SJCRH30 (cell line): ENCODE data around the gene PLEKHA1. TPM values are rescaled to one million over a fixed set of nuclear protein-coding genes. Genes with fewer than 3 reads are reported as not detected.
A peak's percentile ranks its signal among the peaks of the same experiment; 100 is the strongest.

Experiments
- DNase-seq, 2 experiments: peaks; one replicate each; pipeline ENCODE4 v3.0.0-alpha.2; 2015 to 2020
- H3K27ac ChIP-seq: fragments of 250-450 bp; sonication (Bioruptor Pico); 2 replicates; pipeline ENCODE4 v1.5.1; 2020; ENCODE audit warnings: mild to moderate bottlenecking, moderate library complexity
- H3K27me3 ChIP-seq: fragments of 250-450 bp; sonication (Bioruptor Pico); 2 replicates; pipeline ENCODE4 v1.5.1; 2020; ENCODE audit warnings: mild to moderate bottlenecking, moderate library complexity
- H3K36me3 ChIP-seq: fragments of 250-450 bp; sonication (Bioruptor Pico); 2 replicates; pipeline ENCODE4 v1.5.1; 2020; ENCODE audit warnings: mild to moderate bottlenecking, moderate library complexity
- H3K4me1 ChIP-seq: fragments of 250-450 bp; sonication (Bioruptor Pico); 2 replicates; pipeline ENCODE4 v1.5.1; 2020; ENCODE audit warnings: mild to moderate bottlenecking, moderate library complexity
- H3K4me3 ChIP-seq: fragments of 250-450 bp; sonication (Bioruptor Pico); 2 replicates; pipeline ENCODE4 v1.5.1; 2020; ENCODE audit warnings: mild to moderate bottlenecking, moderate library complexity
- H3K9me3 ChIP-seq: fragments of 250-450 bp; sonication (Bioruptor Pico); replicated peaks from 2 replicates; pipeline ENCODE4 v1.5.1; 2020; ENCODE audit warnings: mild to moderate bottlenecking, moderate library complexity
- total RNA-seq: library from RNA; depleted of rRNA; stranded (reverse); fragments of >200 nt; shearing (Covaris generic); gene quantifications from 2 replicates; pipeline ENCODE4 v1.2.3, GENCODE V29; 2014; rRNA removed

PLEKHA1 gene
- total RNA-seq = 26.6 and 31.9 TPM in 2 replicates

DNA sequence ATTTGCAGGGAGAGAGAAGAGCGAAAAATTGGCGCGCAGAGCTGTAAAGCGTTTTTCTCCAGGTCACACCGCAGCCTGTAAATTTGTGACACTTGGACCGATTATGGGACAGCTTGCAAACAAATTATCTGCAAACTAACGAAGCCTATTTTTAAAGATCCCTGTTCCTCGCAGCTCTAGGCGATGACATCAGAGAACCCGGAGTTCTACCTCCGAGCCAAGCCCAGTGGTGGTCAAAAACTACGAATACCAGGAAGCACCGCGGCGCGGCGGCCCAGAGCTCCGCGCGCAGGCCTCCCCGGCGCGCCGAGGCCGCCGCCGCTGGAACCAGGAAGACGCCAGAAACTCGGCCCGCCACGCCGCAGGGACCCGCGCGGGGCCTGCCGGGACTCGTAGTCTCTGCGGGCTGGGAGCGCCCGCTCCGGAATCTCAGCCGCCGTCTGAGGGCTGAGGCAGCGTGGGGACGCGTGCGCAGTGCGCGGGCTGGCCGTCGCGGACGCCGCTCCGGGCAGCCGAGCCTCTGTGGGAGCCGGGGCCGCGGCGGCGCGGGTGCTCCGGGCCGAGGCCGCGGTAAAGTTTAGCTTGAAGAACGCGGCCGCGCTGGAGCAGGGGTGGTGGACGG lies at the start of gene PLEKHA1:
PLEKHA1 (plus strand) TSS at position 472 of the 622 bp plus-strand sequence. CDS start 18,493 bp downstream, outside the sequence.
- Histone ChIP-seq H3K36me3 (no peaks in the 10 kb centered on the region), H3K27me3 (no peaks in the 10 kb centered on the region), H3K4me1 (peaks cover 2% of the 10 kb centered on the region; the same call in 1 of the 2 replicates), H3K9me3 (no peaks in the 10 kb centered on the region), H3K4me3 (peak within 1 kb of the TSS; percentile 66), H3K27ac (no peak within 1 kb of the TSS; the same call in 1 of the 2 replicates)
- DNase-seq = peak; percentile 94 to 95

DNA sequence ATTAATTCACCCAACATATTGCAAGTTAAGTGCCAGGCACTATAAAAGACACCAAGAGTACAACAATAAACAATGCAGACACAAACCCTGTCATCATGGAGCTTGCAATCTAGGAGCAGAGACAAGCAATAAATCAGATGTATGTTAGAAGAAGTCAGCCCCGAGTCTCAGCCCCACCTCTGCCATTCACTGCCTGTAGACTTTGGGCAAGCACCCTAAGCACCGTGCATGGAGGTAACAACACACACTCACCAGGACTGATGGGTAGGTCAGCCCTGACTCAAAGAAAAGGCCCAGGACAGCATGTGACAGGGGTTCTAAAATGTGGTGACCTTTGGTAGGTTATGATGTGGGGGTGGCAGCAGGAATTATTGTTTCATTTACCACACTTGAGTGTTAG lies 49.3 kb upstream of the PLEKHA1 start:
- Histone ChIP-seq H3K4me1 (no peaks in the 10 kb centered on the region), H3K9me3 (no peaks in the 10 kb centered on the region), H3K27me3 (peaks cover 15% of the 10 kb centered on the region), H3K27ac (no peak overlapping the region), H3K36me3 (no peaks in the 10 kb centered on the region), H3K4me3 (no peak overlapping the region)
- DNase-seq = no peak

DNA sequence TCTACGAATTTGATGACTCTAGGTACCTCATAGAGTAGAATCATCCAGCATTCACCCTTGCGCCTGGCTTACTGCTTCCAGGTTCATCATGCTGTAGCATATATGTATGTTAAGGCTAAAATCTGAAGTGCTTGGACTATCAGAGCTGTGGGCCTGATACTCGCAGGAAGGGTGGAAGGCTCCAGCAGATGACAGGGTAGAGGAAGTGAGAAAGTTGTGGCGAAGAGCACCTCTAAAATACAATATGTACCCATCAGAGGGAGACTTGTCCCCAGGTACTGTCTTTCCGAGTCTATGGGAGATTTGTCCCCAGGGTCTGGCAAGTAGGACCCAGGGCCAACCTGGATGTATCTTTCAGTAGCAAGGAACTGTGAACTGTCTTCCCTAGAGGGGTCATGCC lies 48.1 kb upstream of the PLEKHA1 start:
- Histone ChIP-seq H3K9me3 (no peaks in the 10 kb centered on the region), H3K27me3 (peaks cover 15% of the 10 kb centered on the region), H3K4me3 (no peak overlapping the region), H3K27ac (no peak overlapping the region), H3K4me1 (no peaks in the 10 kb centered on the region), H3K36me3 (no peaks in the 10 kb centered on the region)
- DNase-seq = no peak

DNA sequence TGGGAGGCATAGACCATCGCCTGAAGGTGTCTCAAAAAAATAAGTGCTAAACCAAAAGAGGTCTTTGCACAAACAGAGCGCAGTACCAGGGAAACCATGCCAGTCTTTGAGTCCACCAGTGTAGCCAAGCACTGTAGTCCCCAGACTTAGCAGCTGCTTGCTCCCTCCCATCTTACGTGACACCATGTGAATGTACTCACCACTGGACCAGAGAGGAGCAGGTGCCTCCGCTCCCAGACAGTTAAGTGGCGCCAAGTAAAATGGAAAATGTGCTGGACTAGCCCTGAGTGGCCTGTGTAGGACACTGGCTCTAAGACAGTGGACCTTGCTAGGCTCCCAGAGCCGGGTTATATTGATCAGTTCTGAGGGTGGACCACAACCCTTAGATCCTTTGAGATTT lies 47.7 kb upstream of the PLEKHA1 start:
- peaks cover 15% of the 10 kb centered on the region for H3K27me3 ChIP-seq
- no peak overlapping the region for H3K4me3 ChIP-seq
- DNase-seq = no peak
- H3K27ac ChIP-seq = no peak overlapping the region
- H3K4me1 ChIP-seq = no peaks in the 10 kb centered on the region
- H3K36me3 ChIP-seq = no peaks in the 10 kb centered on the region
- no peaks in the 10 kb centered on the region for H3K9me3 ChIP-seq

DNA sequence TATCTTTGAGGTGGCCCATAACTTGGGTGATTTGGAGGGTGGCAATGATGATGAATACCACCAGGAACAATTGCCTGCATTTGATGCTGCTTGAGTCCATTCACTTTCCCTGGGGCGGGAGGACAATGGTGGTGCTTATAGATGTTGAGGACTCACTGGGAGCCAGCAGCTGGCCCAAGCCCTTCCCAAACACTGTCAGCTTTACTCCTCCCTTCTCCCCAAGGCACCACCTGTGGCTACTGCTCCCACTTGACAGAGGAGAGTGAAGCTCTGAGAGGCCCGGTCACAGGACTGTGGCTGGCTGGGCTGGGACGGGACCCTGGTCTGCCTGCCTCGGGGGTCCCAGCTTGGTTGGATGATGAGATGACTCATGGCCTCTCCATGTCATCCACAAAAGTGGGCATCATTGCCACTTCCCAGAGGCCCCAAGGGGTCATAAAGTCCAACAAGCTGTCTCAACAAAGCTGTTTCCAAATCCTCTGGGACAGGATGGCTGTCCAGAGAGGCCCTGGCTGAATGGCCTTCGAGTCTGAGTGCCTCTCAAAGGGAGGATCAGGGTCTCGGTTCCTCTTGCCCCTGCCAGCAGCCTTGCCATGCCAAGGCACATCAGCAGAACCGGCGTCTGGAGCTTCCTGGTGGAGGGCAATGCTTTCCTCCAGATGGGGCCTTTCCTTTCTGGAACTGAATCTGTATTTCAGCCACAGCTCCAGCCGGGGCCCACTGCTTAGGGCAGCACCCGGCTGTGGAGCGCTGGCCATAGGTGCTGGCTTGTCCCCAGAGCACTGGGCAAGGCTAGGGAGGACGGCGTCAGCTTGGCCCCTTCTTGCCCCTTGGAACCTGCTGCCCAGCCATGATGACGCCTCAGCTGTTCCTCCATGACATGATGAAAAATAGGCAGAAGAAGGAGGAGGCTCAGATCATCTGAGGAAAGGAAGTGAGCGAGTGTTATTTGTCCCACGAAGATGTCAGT lies 47.0 kb upstream of the PLEKHA1 start:
- H3K9me3 ChIP-seq = no peaks in the 10 kb centered on the region
- no peak overlapping the region for H3K27ac ChIP-seq
- peak; percentile 34 to 62 for DNase-seq

DNA sequence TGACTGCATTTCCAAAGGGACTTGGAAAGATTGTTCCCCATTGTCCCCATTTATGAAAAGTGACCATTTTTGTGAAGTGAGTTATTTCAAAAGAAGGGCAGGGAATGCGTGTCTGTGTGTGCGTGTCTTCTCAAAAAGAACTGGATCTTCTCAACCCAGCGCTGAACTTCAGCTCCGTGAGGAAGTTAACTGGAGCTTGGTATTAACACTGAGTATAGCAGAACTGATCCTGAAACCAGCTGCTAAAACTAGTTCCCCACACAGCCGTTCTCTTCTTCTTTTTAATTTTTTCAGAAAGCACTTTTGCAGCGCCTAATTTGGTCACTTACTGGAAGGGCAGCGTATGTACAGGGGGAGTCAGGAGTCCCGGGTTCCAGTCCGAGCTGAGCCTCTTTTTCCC lies 45.8 kb upstream of the PLEKHA1 start:
- Histone ChIP-seq H3K9me3 (no peaks in the 10 kb centered on the region), H3K4me1 (no peaks in the 10 kb centered on the region), H3K27ac (no peak overlapping the region), H3K4me3 (no peak overlapping the region), H3K27me3 (peaks cover 15% of the 10 kb centered on the region), H3K36me3 (no peaks in the 10 kb centered on the region)
- no peak for DNase-seq

More for the DNA sequence above, 47.0 kb upstream of the PLEKHA1 start:
- H3K36me3 ChIP-seq = no peaks in the 10 kb centered on the region
- H3K27me3 ChIP-seq = peaks cover 15% of the 10 kb centered on the region
- no peaks in the 10 kb centered on the region for H3K4me1 ChIP-seq
- no peak overlapping the region for H3K4me3 ChIP-seq

DNA sequence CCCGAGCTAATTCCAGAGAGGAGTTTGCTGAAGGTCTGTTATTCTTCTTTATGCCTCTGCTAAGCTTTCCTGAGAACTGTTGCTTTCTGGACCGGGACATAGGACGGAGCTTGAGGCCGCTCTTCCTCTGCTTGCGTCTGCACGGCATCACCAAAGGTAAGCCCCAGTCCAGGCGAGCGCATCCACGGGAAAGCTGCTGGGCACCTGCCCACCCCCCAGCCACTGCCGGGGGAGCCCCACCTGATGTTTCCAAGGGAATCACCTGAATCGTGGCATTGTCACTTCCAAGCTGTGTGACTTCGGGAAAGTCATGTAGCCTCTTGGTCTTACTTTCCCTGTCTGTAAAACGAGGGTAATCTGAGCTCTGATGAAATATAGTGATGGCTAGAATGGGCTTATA lies 45.1 kb upstream of the PLEKHA1 start:
- Histone ChIP-seq H3K27me3 (peaks cover 15% of the 10 kb centered on the region), H3K4me3 (no peak overlapping the region), H3K9me3 (no peaks in the 10 kb centered on the region), H3K36me3 (no peaks in the 10 kb centered on the region), H3K4me1 (no peaks in the 10 kb centered on the region), H3K27ac (no peak overlapping the region)
- no peak for DNase-seq

DNA sequence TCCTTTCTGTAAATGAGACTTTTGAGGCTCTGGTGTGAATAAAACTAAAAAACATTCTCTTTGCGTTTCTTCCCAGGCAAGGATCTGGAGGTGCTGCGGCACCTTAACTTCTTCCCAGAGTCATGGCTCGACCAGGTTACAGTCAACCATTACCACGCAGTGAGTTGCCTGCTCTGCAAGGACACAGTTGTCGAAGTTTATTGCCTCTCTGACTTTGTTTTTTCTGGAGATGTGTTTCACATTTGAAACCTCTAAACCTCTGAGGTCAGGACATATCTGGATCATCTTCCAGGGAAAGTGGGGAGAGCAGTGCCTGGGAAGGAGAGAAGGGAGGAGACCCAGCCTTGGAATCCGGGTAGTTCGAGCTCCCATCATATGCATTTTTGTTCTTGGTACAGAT lies 43.4 kb upstream of the PLEKHA1 start:
- Histone ChIP-seq H3K27ac (no peak overlapping the region), H3K9me3 (no peaks in the 10 kb centered on the region), H3K36me3 (no peaks in the 10 kb centered on the region), H3K4me1 (no peaks in the 10 kb centered on the region), H3K4me3 (no peak overlapping the region), H3K27me3 (peaks cover 15% of the 10 kb centered on the region)
- no peak for DNase-seq

DNA sequence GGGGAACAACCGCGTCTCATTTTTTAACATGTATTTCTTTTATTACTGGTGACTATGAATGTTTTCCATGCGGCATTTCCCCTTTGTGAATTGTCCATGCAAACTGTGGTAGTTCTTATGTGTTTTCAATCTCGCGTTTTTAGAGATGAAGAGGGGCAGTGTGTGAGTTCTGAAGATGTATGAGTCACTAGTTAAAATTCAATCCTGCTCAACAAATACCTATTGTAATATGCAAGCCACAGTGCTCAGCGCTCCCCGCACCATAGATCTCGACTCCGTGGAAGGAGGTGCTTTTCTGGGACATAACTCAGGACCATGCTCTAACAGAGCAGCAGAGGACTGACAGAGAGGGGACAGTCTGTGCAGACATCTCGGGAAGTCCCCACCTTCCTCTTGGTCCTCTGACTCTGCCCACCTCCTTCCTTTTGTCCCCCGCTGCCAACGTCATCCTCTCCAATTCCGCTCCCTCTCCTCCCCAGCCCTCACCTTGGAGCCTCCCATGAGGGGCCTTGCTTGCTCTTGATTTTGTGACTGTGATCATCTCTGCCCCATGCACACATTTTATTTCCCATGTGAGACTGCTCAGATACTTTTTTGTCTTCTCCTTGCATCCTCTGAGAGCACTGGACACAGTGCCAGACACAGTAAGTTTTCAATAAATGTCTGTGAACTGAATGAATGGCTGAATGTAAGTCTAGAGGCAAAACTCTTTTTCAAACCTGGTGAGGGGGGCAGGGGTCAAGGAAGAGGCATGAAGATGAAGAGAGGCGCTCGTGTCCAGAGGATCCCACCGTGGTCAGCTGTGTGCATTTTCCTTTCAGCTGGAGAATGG lies 42.7 kb upstream of the PLEKHA1 start:
- Histone ChIP-seq H3K4me3 (no peak overlapping the region), H3K36me3 (no peaks in the 10 kb centered on the region), H3K27me3 (peaks cover 15% of the 10 kb centered on the region), H3K27ac (no peak overlapping the region), H3K9me3 (no peaks in the 10 kb centered on the region), H3K4me1 (no peaks in the 10 kb centered on the region)
- no peak for DNase-seq

DNA sequence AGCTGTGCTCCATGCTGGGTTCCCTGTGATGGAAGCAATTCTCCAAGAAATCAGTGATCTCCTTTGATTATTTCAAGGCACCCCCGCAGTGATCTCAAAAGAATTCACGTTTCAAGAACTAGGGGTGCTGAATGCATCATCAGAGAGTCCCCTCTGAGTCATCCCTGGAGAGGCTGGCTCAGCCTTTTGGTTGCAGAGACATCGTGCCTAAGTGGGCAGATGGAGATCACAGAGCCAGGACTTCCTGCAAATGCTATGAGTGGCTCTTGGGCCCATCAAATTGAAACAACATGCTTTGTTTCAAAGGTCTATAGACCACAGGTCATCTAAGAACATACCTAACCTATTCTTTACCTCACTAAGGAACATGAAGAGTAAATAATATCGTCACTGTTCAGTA lies 41.5 kb upstream of the PLEKHA1 start:
- Histone ChIP-seq H3K4me3 (no peak overlapping the region), H3K4me1 (no peaks in the 10 kb centered on the region), H3K27ac (no peak overlapping the region), H3K36me3 (no peaks in the 10 kb centered on the region), H3K9me3 (no peaks in the 10 kb centered on the region), H3K27me3 (peaks cover 11% of the 10 kb centered on the region)
- no peak for DNase-seq

DNA sequence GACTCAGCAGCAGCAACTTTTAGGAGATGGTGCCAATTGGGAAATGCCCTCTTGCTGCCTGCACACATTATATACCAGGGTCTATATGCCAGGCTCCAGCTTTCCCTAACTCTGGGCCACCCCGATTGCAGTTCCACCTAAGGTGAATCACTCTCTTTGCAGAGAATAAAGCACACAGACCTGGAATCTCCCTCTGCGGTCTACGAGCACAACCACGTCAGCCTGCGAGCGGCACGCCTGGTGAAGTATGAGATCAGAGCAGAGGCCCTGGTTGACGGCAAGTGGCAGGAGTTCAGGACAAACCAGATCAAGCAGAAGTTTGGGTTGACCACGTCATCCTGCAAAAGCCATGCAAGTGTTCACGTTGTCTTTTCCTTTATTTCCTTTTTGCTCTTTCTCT lies 38.2 kb upstream of the PLEKHA1 start:
- Histone ChIP-seq H3K9me3 (no peaks in the 10 kb centered on the region), H3K4me1 (no peaks in the 10 kb centered on the region), H3K27ac (no peak overlapping the region), H3K36me3 (no peaks in the 10 kb centered on the region), H3K27me3 (0 out of 2 replicates have a peak, but pooled peaks cover 4% of the 10 kb centered on the region), H3K4me3 (no peak overlapping the region)
- DNase-seq = no peak

DNA sequence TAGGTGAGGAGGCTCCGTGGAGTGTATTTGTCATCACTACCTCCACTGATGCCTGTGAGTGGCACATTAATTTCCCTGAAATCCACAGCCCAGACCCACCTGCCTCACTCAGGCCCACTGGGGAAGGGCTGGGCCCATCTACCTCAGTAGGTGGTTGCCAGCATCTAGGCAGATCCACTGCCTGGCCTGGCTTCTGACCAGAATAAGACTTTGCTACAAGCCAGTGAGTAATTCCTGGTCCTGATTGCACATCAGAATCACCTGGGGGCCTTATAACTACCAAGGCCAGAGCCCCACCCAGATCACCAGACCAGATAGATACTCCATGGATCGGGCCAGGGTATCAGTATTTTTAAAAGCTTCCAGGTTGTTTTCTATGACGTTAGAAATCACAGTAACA lies 37.5 kb upstream of the PLEKHA1 start:
- DNase-seq = no peak
- H3K27me3 ChIP-seq = 0 out of 2 replicates have a peak, but pooled peaks cover 4% of the 10 kb centered on the region
- H3K4me1 ChIP-seq = no peaks in the 10 kb centered on the region
- H3K36me3 ChIP-seq = no peaks in the 10 kb centered on the region
- no peak overlapping the region for H3K27ac ChIP-seq
- no peaks in the 10 kb centered on the region for H3K9me3 ChIP-seq
- no peak overlapping the region for H3K4me3 ChIP-seq

DNA sequence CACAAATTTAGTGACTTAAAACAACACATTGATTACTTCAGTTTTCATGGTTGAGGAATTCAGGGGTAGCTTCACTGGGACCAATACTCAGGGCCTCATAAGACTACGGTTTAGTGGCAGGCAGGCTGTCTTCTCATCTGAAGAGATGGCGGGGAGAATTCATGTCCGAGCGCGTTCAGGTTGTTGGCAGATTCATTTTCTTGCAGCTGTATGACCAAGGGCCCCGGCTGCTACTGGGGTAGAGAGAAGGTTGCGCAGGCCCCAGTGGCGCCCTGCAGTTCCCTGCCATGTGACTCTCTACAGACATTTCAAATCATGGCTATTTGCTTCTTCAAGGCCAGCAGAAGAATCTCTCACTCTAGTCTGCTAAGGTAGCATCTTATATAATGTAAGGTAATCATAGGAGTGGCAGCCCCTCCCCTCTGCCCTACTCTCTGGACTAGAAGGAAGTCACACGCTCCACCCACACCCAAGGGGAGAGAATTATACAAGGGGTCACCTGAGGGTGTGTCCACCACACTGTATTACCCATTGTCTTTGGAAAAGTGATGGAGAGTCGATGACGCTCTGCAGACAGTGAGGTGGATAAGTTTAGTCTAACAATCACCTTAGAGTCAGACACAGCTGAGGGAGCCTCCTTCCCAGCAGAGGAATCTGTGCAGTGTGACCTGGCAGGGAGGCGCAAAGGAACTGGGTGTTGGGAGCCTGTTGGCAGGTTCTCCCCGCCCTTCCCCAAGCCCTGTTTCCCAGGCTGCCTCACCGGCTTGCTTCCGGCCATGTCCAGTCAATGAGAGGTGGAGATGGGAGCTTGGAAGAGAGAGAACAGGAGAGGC lies 35.7 kb upstream of the PLEKHA1 start:
- H3K36me3 ChIP-seq = no peaks in the 10 kb centered on the region
- no peaks in the 10 kb centered on the region for H3K4me1 ChIP-seq
- no peaks in the 10 kb centered on the region for H3K9me3 ChIP-seq
- H3K27me3 ChIP-seq = 0 out of 2 replicates have a peak, but pooled peaks cover 4% of the 10 kb centered on the region
- H3K27ac ChIP-seq = no peak overlapping the region
- no peak overlapping the region for H3K4me3 ChIP-seq
- no peak for DNase-seq
